H9 (cell line): ENCODE results near the gene TEX38. TPM values are rescaled to one million over a fixed set of nuclear protein-coding genes. Genes with fewer than 3 reads are reported as not detected.
"Not testable (repeated sequence)": the region's sequence is repeated elsewhere in the genome, so short reads cannot be mapped to it uniquely, and the experiment has no call there.

ENCODE experiments used
- DNase-seq: peaks from one replicate; pipeline ENCODE4 v3.0.0-alpha.2; 2017
- H2AFZ ChIP-seq: one replicate; pipeline ENCODE4 v1.6.1; 2013; ENCODE audit warnings: mild to moderate bottlenecking, low read length, control low read depth, moderate library complexity
- H2AK5ac ChIP-seq: 2 replicates; pipeline ENCODE4 v1.6.1; 2013; ENCODE audit warnings: low read length, control low read depth, mixed read lengths; ENCODE audit not compliant: insufficient read length
- H2BK120ac ChIP-seq: one replicate; pipeline ENCODE4 v1.6.1; 2013; ENCODE audit warnings: low read depth, mild to moderate bottlenecking, low read length, control low read depth, inconsistent platforms; ENCODE audit not compliant: poor library complexity, severe bottlenecking
- H2BK12ac ChIP-seq: 2 replicates; pipeline ENCODE4 v1.6.1; 2013; ENCODE audit warnings: low read length, control low read depth, mixed read lengths, low read depth; ENCODE audit not compliant: insufficient read length
- H2BK15ac ChIP-seq: 2 replicates; pipeline ENCODE4 v1.6.1; 2013; ENCODE audit warnings: low read depth, low read length, control low read depth
- H2BK20ac ChIP-seq: one replicate; pipeline ENCODE4 v1.6.1; 2013; ENCODE audit warnings: low read depth, mild to moderate bottlenecking, low read length, control low read depth, inconsistent platforms; ENCODE audit not compliant: poor library complexity, severe bottlenecking
- H2BK5ac ChIP-seq: 2 replicates; pipeline ENCODE4 v1.6.1; 2013; ENCODE audit warnings: low read length, control low read depth, mixed read lengths; ENCODE audit not compliant: insufficient read length
- H3K14ac ChIP-seq: 2 replicates; pipeline ENCODE4 v1.6.1; 2013; ENCODE audit warnings: low read length, control low read depth; ENCODE audit not compliant: insufficient read depth
- H3K18ac ChIP-seq: 2 replicates; pipeline ENCODE4 v1.6.1; 2013; ENCODE audit warnings: low read depth, mild to moderate bottlenecking, mixed read lengths, low read length, control low read depth; ENCODE audit not compliant: insufficient read length
- H3K23ac ChIP-seq: 2 replicates; pipeline ENCODE4 v1.6.1; 2013; ENCODE audit warnings: low read length, control low read depth, mixed read lengths, low read depth; ENCODE audit not compliant: insufficient read length
- H3K23me2 ChIP-seq: 2 replicates; pipeline ENCODE4 v1.6.1; 2013; ENCODE audit warnings: low read depth, mild to moderate bottlenecking, mixed read lengths, low read length, control low read depth; ENCODE audit not compliant: insufficient read length, poor library complexity, severe bottlenecking
- H3K27ac ChIP-seq: 2 replicates; pipeline ENCODE4 v1.5.1; 2013; ENCODE audit warnings: low read length, control low read depth, mixed read lengths, low read depth; ENCODE audit not compliant: insufficient read length
- H3K27me3 ChIP-seq: 2 replicates; pipeline ENCODE4 v1.6.1; 2013; ENCODE audit warnings: low read length, control low read depth, inconsistent platforms; ENCODE audit not compliant: insufficient read depth
- H3K4ac ChIP-seq: 2 replicates; pipeline ENCODE4 v1.6.1; 2013; ENCODE audit warnings: low read depth, mild to moderate bottlenecking, control low read depth, inconsistent platforms, low read length, moderate library complexity
- H3K4me1 ChIP-seq: 2 replicates; pipeline ENCODE4 v1.6.1; 2013; ENCODE audit warnings: low read length, control low read depth, inconsistent platforms; ENCODE audit not compliant: insufficient read depth
- H3K4me2 ChIP-seq: 2 replicates; pipeline ENCODE4 v1.6.1; 2013; ENCODE audit warnings: low read length, control low read depth, mixed read lengths; ENCODE audit not compliant: insufficient read length, insufficient read depth
- H3K56ac ChIP-seq: 2 replicates; pipeline ENCODE4 v1.6.1; 2013; ENCODE audit warnings: low read depth, mild to moderate bottlenecking, mixed read lengths, low read length, control low read depth; ENCODE audit not compliant: insufficient read length
- H3K79me1 ChIP-seq: 2 replicates; pipeline ENCODE4 v1.6.1; 2013; ENCODE audit warnings: low read depth, mild to moderate bottlenecking, moderate library complexity, low read length, control low read depth, inconsistent platforms; ENCODE audit not compliant: insufficient read depth, poor library complexity, severe bottlenecking
- H3K79me2 ChIP-seq: 2 replicates; pipeline ENCODE4 v1.6.1; 2013; ENCODE audit warnings: low read length, control low read depth, inconsistent platforms; ENCODE audit not compliant: insufficient read depth
- H3K9ac ChIP-seq: 2 replicates; pipeline ENCODE4 v1.6.1; 2013; ENCODE audit warnings: low read length, control low read depth, mixed read lengths; ENCODE audit not compliant: insufficient read length; ENCODE audit errors: extremely low read depth
- H3K9me3 ChIP-seq: one replicate; pipeline ENCODE4 v1.6.1; 2013; ENCODE audit warnings: low read depth, low read length, inconsistent platforms; ENCODE audit not compliant: control insufficient read depth
- H3T11ph ChIP-seq: one replicate; pipeline ENCODE4 v1.6.1; 2013; ENCODE audit warnings: mild to moderate bottlenecking, low read length, control low read depth, inconsistent platforms
- H4K20me1 ChIP-seq: one replicate; pipeline ENCODE4 v1.6.1; 2013; ENCODE audit not compliant: control insufficient read depth, insufficient read length, insufficient read depth
- H4K5ac ChIP-seq: 2 replicates; pipeline ENCODE4 v1.6.1; 2013; ENCODE audit warnings: low read depth, mild to moderate bottlenecking, mixed read lengths, low read length, control low read depth; ENCODE audit not compliant: insufficient read length
- H4K8ac ChIP-seq: replicated peaks from 2 replicates; pipeline ENCODE4 v1.6.1; 2013; ENCODE audit warnings: low read length, control low read depth, mixed read lengths, low read depth; ENCODE audit not compliant: insufficient read length
- H4K91ac ChIP-seq: 2 replicates; pipeline ENCODE4 v1.6.1; 2013; ENCODE audit warnings: low read depth, mild to moderate bottlenecking, moderate library complexity, mixed read lengths, low read length, control low read depth; ENCODE audit not compliant: insufficient read length
- H3K27ac Mint-ChIP-seq, 3 experiments: 2 replicates in 2 of 3; 3 replicates in 1 of 3; pipeline ENCODE4 v1.8.0; 2020 to 2021; ENCODE audit warnings: mixed read lengths in 3 of 3, mild to moderate bottlenecking in 1 of 3, moderate library complexity in 1 of 3
- H3K27me3 Mint-ChIP-seq: 2 replicates; pipeline ENCODE4 v1.8.0; 2021; ENCODE audit warnings: low read depth, mild to moderate bottlenecking, moderate library complexity, mixed read lengths
- H3K36me3 Mint-ChIP-seq, 3 experiments: 2 replicates in 2 of 3; 3 replicates in 1 of 3; pipeline ENCODE4 v1.8.0; 2020 to 2021; ENCODE audit warnings: low read depth in 3 of 3, mixed read lengths in 3 of 3; ENCODE audit not compliant: insufficient read depth in 1 of 3
- H3K4me1 Mint-ChIP-seq, 2 experiments: 2 replicates each; pipeline ENCODE4 v1.8.0; 2020; ENCODE audit warnings: mixed read lengths in 2 of 2
- H3K4me3 Mint-ChIP-seq, 2 experiments: 2 replicates in 1 of 2; 3 replicates in 1 of 2; pipeline ENCODE4 v1.8.0; 2020 to 2021; ENCODE audit warnings: mild to moderate bottlenecking in 2 of 2, mixed read lengths in 2 of 2, moderate library complexity in 1 of 2
- H3K9me3 Mint-ChIP-seq, 2 experiments: 2 replicates in 1 of 2; 3 replicates in 1 of 2; pipeline ENCODE4 v1.8.0; 2020; ENCODE audit warnings: mild to moderate bottlenecking in 2 of 2, mixed read lengths in 2 of 2, moderate library complexity in 1 of 2
- WGBS: extraction: QIAGEN DNeasy Blood & Tissue Kit; methylation state at CpG from one replicate; pipeline ENCODE4 v1.1.7; 2013; ENCODE audit warnings: missing lambda C conversion rate, low lambda C conversion rate, mixed read lengths; ENCODE audit not compliant: insufficient read length; ENCODE audit errors: extremely low coverage; 5-methylcytosine and 5-hydroxymethylcytosine counted together
- total RNA-seq: library from RNA; stranded (reverse); gene quantifications from 2 replicates; pipeline ENCODE4 v1.2.1, GENCODE V29; 2021

TEX38 gene
- total RNA-seq, 1 experiment from 2014 or later, result not detected

GRCh38 chr1:46662919-46663318, 8.7 kb upstream of the TEX38 start:
- not testable (repeated sequence) for H3K4ac ChIP-seq, H3K9me3 ChIP-seq, H3K79me2 ChIP-seq, H3K79me1 ChIP-seq, H2BK20ac ChIP-seq, H3K4me2 ChIP-seq, H3K9ac ChIP-seq, H3K27me3 ChIP-seq, DNase-seq, H4K91ac ChIP-seq, H3K23me2 ChIP-seq, H3K4me1 ChIP-seq, H2BK5ac ChIP-seq, H3T11ph ChIP-seq, H4K5ac ChIP-seq, H2AFZ ChIP-seq, H2BK120ac ChIP-seq, H3K27me3 Mint-ChIP-seq, H3K56ac ChIP-seq, H3K4me3 Mint-ChIP-seq, H3K9me3 Mint-ChIP-seq, H4K20me1 ChIP-seq, H3K14ac ChIP-seq, H3K27ac Mint-ChIP-seq, H2AK5ac ChIP-seq, H3K27ac ChIP-seq, H2BK12ac ChIP-seq, H4K8ac ChIP-seq, H2BK15ac ChIP-seq, H3K18ac ChIP-seq, H3K23ac ChIP-seq
- peaks cover 21 to 22% of the 10 kb centered on the region in 2 experiments for H3K4me1 Mint-ChIP-seq
- H3K36me3 Mint-ChIP-seq, result peaks cover 10 to 31% (median 31%) of the 10 kb centered on the region in 3 experiments; a peak in 6 of 7 replicates
- WGBS, result no CpG with 5 or more reads among the region's 5 CpGs
